Activated CD8-positive, alpha-beta T cell treated with anti-CD3 and anti-CD28 coated beads for 36 hours (primary cell): Measurements from ENCODE around the gene CD81. TPM values are rescaled to one million over a fixed set of nuclear protein-coding genes. Genes with fewer than 3 reads are reported as not detected.

Experiments used
- ATAC-seq: fragments of 200-7000 bp; cut with Tn5 transposase; one replicate; pipeline ENCODE4 v1.10.0; 2021; ENCODE audit warnings: mild to moderate bottlenecking, moderate library complexity
- CTCF ChIA-PET: fragments of 350-600 bp; sonication (Branson Sonifier 250); formaldehyde crosslinking; loops from one replicate; lab custom pipeline; 2021; ENCODE audit warnings: antibody characterized with exemption; lab: Charles Lee
- POLR2A ChIA-PET: fragments of 350-600 bp; sonication (Branson Sonifier 250); formaldehyde crosslinking; loops from one replicate; lab custom pipeline; 2021; ENCODE audit warnings: antibody characterized with exemption; lab: Charles Lee
- DNase-seq: peaks from one replicate; pipeline ENCODE4 v3.0.0-alpha.2; 2020
- H3K27ac Mint-ChIP-seq: one replicate; pipeline ENCODE4 v1.8.0; 2021; ENCODE audit warnings: mild to moderate bottlenecking, mixed read lengths
- H3K27me3 Mint-ChIP-seq: one replicate; pipeline ENCODE4 v1.8.0; 2021; ENCODE audit warnings: mixed read lengths
- H3K36me3 Mint-ChIP-seq: one replicate; pipeline ENCODE4 v1.8.0; 2021; ENCODE audit warnings: low read depth, mixed read lengths
- H3K4me1 Mint-ChIP-seq: one replicate; pipeline ENCODE4 v1.8.0; 2021; ENCODE audit warnings: low read depth, mixed read lengths
- H3K4me3 Mint-ChIP-seq: one replicate; pipeline ENCODE4 v1.8.0; 2021; ENCODE audit warnings: mild to moderate bottlenecking, moderate library complexity, mixed read lengths
- H3K9me3 Mint-ChIP-seq: one replicate; pipeline ENCODE4 v1.8.0; 2021; ENCODE audit warnings: mixed read lengths
- CTCF ChIP-seq: fragments of 200-600 bp; IDR thresholded peaks from one replicate; pipeline ENCODE4 v1.8.0; 2022; ENCODE audit warnings: antibody characterized with exemption, mild to moderate bottlenecking
- intact Hi-C: fragments of 100-400 bp; cut with micrococcal nuclease; formaldehyde crosslinking; loops from one replicate; pipeline ENCODE4 v1.10.0; 2022
- total RNA-seq, 2 experiments: library from RNA; stranded (reverse); gene quantifications; one replicate each; pipeline ENCODE4 v1.2.3, GENCODE V29; 2021

Gene CD81
- total RNA-seq, 2 experiments from 2014 or later: 133 to 138 TPM

GRCh38 chr11:2396471-2396870, 19.4 kb downstream of the CD81 start:
- no peak for ATAC-seq
- no peak for DNase-seq
- intact Hi-C loops: no loop called here
- Mint-ChIP-seq H3K27me3 (no peaks in the 10 kb centered on the region), H3K27ac (no peak overlapping the region), H3K4me3 (no peak overlapping the region), H3K4me1 (peaks cover 5% of the 10 kb centered on the region), H3K9me3 (no peaks in the 10 kb centered on the region), H3K36me3 (peaks cover 5% of the 10 kb centered on the region)
- ChIA-PET CTCF (no interaction called here), POLR2A (no interaction called here)
- TF ChIP-seq CTCF: no peak

- Mint-ChIP-seq H3K27me3 (no peaks in the 10 kb centered on the region), H3K9me3 (no peaks in the 10 kb centered on the region), H3K4me3 (no peak overlapping the region), H3K36me3 (peaks cover 5% of the 10 kb centered on the region), H3K27ac (no peak overlapping the region), H3K4me1 (peaks cover 6% of the 10 kb centered on the region)
- ATAC-seq (no peak), DNase-seq (no peak)
- intact Hi-C loops: no loop called here
- no peak for TF ChIP-seq CTCF
- CTCF ChIA-PET: no interaction called here
- POLR2A ChIA-PET: no interaction called here
These were observed 19.9 kb downstream of the CD81 start for GRCh38 chr11:2397005-2397404.

GRCh38 chr11:2398664-2399355, 21.7 kb downstream of the CD81 start:
- H3K27me3 Mint-ChIP-seq: no peaks in the 10 kb centered on the region
- CTCF ChIA-PET: interaction anchor here (0.8 to 7.4 kb wide), 6 partner anchors 11 to 205 kb away, joined by 3 to 62 read pairs (median 14); partner anchors contain the start of gene CD81
- H3K27ac Mint-ChIP-seq: peak overlapping the region; percentile 85
- H3K4me3 Mint-ChIP-seq: peak overlapping the region; percentile 84
- no peak for DNase-seq
- POLR2A ChIA-PET: interaction anchor here (0.7 to 2.6 kb wide), 4 partner anchors 21 to 171 kb away, joined by 3 to 8 read pairs (median 5); partner anchors contain the start of gene CD81
- ATAC-seq: no peak
- TF ChIP-seq CTCF: no peak
- H3K9me3 Mint-ChIP-seq: no peaks in the 10 kb centered on the region
- peaks cover 12% of the 10 kb centered on the region for H3K4me1 Mint-ChIP-seq
- peaks cover 5% of the 10 kb centered on the region for H3K36me3 Mint-ChIP-seq
- intact Hi-C loops: no loop called here

- POLR2A ChIA-PET: interaction anchor here (0.6 to 2.6 kb wide), 8 partner anchors 13 to 100 kb away, joined by 3 to 8 read pairs (median 4); partner anchors contain the start of genes C11orf21, CD81 and TSPAN32
- Mint-ChIP-seq H3K4me1 (peaks cover 12% of the 10 kb centered on the region), H3K27ac (peak overlapping the region; percentile 85), H3K4me3 (peak overlapping the region; percentile 84), H3K9me3 (no peaks in the 10 kb centered on the region), H3K27me3 (no peaks in the 10 kb centered on the region), H3K36me3 (peaks cover 5% of the 10 kb centered on the region)
- CTCF ChIA-PET: interaction anchor here (0.8 to 7.4 kb wide), 10 partner anchors 12 to 213 kb away, joined by 3 to 62 read pairs (median 6); partner anchors contain the start of gene CD81
- no peak for TF ChIP-seq CTCF
- intact Hi-C loops: loop anchor here (5.0 kb wide), 1 partner anchor 92 kb away; no protein-coding TSS in a partner anchor
- ATAC-seq: no peak
- peak; percentile 36 for DNase-seq
These were observed 22.5 kb downstream of the CD81 start for GRCh38 chr11:2399488-2400068.
